ENCODE measurements around the gene CNTN4.

GRCh38 chr3:2659896-2660295 lies 561.2 kb downstream of the CNTN4 start:
- no peak for TF ChIP-seq YY1 (IDR thresholded peaks at IDR 0.05; ENCODE audit: insufficient read depth, insufficient read length)
- TF ChIP-seq SUZ12 (IDR thresholded peaks at IDR 0.05; ENCODE audit: extremely low read depth, insufficient read depth, insufficient read length), result no peak
- TF ChIP-seq ZNF274 (IDR thresholded peaks at IDR 0.05; ENCODE audit: low read depth, low read length), result no peak
